Activated naive CD4-positive, alpha-beta T cell treated with anti-CD3 and anti-CD28 coated beads for 36 hours (primary cell): ENCODE data around the gene SGCB. TPM values are rescaled to one million over a fixed set of nuclear protein-coding genes. Genes with fewer than 3 reads are reported as not detected.
A peak's percentile ranks its signal among the peaks of the same experiment; 100 is the strongest.

Experiments
- CTCF ChIA-PET: fragments of 350-600 bp; sonication (Branson Sonifier 250); formaldehyde crosslinking; loops from one replicate; lab custom pipeline; 2021; ENCODE audit warnings: antibody characterized with exemption; lab: Charles Lee
- DNase-seq: peaks from one replicate; pipeline ENCODE4 v3.0.0-alpha.2; 2020
- H3K27ac Mint-ChIP-seq: one replicate; pipeline ENCODE4 v1.8.0; 2021; ENCODE audit warnings: mild to moderate bottlenecking, mixed read lengths
- H3K27me3 Mint-ChIP-seq: one replicate; pipeline ENCODE4 v1.8.0; 2021; ENCODE audit warnings: low read depth, mixed read lengths
- H3K36me3 Mint-ChIP-seq: one replicate; pipeline ENCODE4 v1.8.0; 2021; ENCODE audit warnings: low read depth, mixed read lengths
- H3K4me1 Mint-ChIP-seq: one replicate; pipeline ENCODE4 v1.8.0; 2021; ENCODE audit warnings: low read depth, mixed read lengths
- H3K4me3 Mint-ChIP-seq: one replicate; pipeline ENCODE4 v1.8.0; 2021; ENCODE audit warnings: mild to moderate bottlenecking, moderate library complexity, mixed read lengths
- H3K9me3 Mint-ChIP-seq: one replicate; pipeline ENCODE4 v1.8.0; 2021; ENCODE audit warnings: mixed read lengths
- intact Hi-C: fragments of 100-400 bp; cut with micrococcal nuclease; formaldehyde crosslinking; loops from one replicate; pipeline ENCODE4 v1.15.1; 2023
- total RNA-seq, 2 experiments: library from RNA; stranded (reverse); gene quantifications; one replicate each; pipeline ENCODE4 v1.2.3, GENCODE V29; 2021

The SGCB gene
- total RNA-seq, 2 experiments from 2014 or later: 7.9 to 8.5 TPM

- intact Hi-C loops: no loop called here
- peak overlapping the region; percentile 61 for H3K4me3 Mint-ChIP-seq
- H3K27me3 Mint-ChIP-seq: peaks cover 68% of the 10 kb centered on the region
- H3K36me3 Mint-ChIP-seq: no peaks in the 10 kb centered on the region
- peaks cover 15% of the 10 kb centered on the region for H3K4me1 Mint-ChIP-seq
- CTCF ChIA-PET: interaction anchor here (0.7 kb wide), 1 partner anchor 1023 kb away, joined by 4 read pairs; no protein-coding TSS in a partner anchor
- DNase-seq: peak; percentile 16
- no peak overlapping the region for H3K27ac Mint-ChIP-seq
- H3K9me3 Mint-ChIP-seq: no peaks in the 10 kb centered on the region
Observed at GRCh38 chr4:52051615-52052474, 13.7 kb upstream of the SGCB start.

- peaks cover 15% of the 10 kb centered on the region for H3K4me1 Mint-ChIP-seq
- H3K27me3 Mint-ChIP-seq: peaks cover 70% of the 10 kb centered on the region
- no peaks in the 10 kb centered on the region for H3K36me3 Mint-ChIP-seq
- no peak within 1 kb of the TSS for H3K27ac Mint-ChIP-seq
- CTCF ChIA-PET: interaction anchor here (0.7 kb wide), 1 partner anchor 21 kb away, joined by 3 read pairs; no protein-coding TSS in a partner anchor
- intact Hi-C loops: no loop called here
- H3K4me3 Mint-ChIP-seq: peak within 1 kb of the TSS; percentile 61
- H3K9me3 Mint-ChIP-seq: no peaks in the 10 kb centered on the region
- DNase-seq: peak; percentile 4
Observed at GRCh38 chr4:52051213-52051614, 13.1 kb upstream of the SGCB start, which contains the start of gene SPATA18. Gene SPATA18 (plus strand): TSS chr4:52051304. CDS start chr4:52051705, 401 bp downstream.

- H3K36me3 Mint-ChIP-seq: no peaks in the 10 kb centered on the region
- peaks cover 76% of the 10 kb centered on the region for H3K27me3 Mint-ChIP-seq
- intact Hi-C loops: no loop called here
- CTCF ChIA-PET: no interaction called here
- H3K4me1 Mint-ChIP-seq: peaks cover 15% of the 10 kb centered on the region
- DNase-seq: no peak
- no peak overlapping the region for H3K27ac Mint-ChIP-seq
- H3K9me3 Mint-ChIP-seq: no peaks in the 10 kb centered on the region
- no peak overlapping the region for H3K4me3 Mint-ChIP-seq
Observed at GRCh38 chr4:52049266-52049665, 11.2 kb upstream of the SGCB start.

- CTCF ChIA-PET: no interaction called here
- intact Hi-C loops: no loop called here
- peaks cover 49% of the 10 kb centered on the region for H3K27me3 Mint-ChIP-seq
- no peaks in the 10 kb centered on the region for H3K9me3 Mint-ChIP-seq
- no peak overlapping the region for H3K27ac Mint-ChIP-seq
- H3K4me3 Mint-ChIP-seq: no peak overlapping the region
- H3K4me1 Mint-ChIP-seq: no peaks in the 10 kb centered on the region
- no peak for DNase-seq
- H3K36me3 Mint-ChIP-seq: no peaks in the 10 kb centered on the region
Observed at GRCh38 chr4:52045028-52045427, 6.9 kb upstream of the SGCB start.

GRCh38 chr4:52037689-52038102 is 403 bp downstream of the SGCB start:
- Mint-ChIP-seq H3K36me3 (no peaks in the 10 kb centered on the region), H3K27ac (no peak overlapping the region), H3K4me1 (peaks cover 20% of the 10 kb centered on the region), H3K27me3 (peaks cover 11% of the 10 kb centered on the region), H3K4me3 (peak overlapping the region; percentile 79), H3K9me3 (no peaks in the 10 kb centered on the region)
- DNase-seq: peak; percentile 48
- intact Hi-C loops: loop anchor here (1.0 to 10.0 kb wide), 2 partner anchors 194 to 677 kb away; partner anchors contain the start of gene DCUN1D4
- CTCF ChIA-PET: interaction anchor here (1.1 to 1.5 kb wide), 3 partner anchors 9 to 142 kb away, joined by 3 read pairs; no protein-coding TSS in a partner anchor

GRCh38 chr4:52036886-52037530 is 1.1 kb downstream of the SGCB start:
- DNase-seq: no peak
- Mint-ChIP-seq H3K27ac (no peak overlapping the region), H3K4me3 (peak overlapping the region; percentile 79), H3K36me3 (no peaks in the 10 kb centered on the region), H3K4me1 (peaks cover 20% of the 10 kb centered on the region), H3K27me3 (peaks cover 6% of the 10 kb centered on the region), H3K9me3 (no peaks in the 10 kb centered on the region)
- CTCF ChIA-PET: interaction anchor here (1.5 kb wide), 1 partner anchor 141 kb away, joined by 3 read pairs; no protein-coding TSS in a partner anchor
- intact Hi-C loops: loop anchor here (10.0 kb wide), 1 partner anchor 678 kb away; no protein-coding TSS in a partner anchor

- Mint-ChIP-seq H3K4me3 (no peak overlapping the region), H3K27ac (no peak overlapping the region), H3K27me3 (peaks cover 2% of the 10 kb centered on the region), H3K36me3 (peaks cover 1% of the 10 kb centered on the region), H3K9me3 (no peaks in the 10 kb centered on the region), H3K4me1 (peaks cover 20% of the 10 kb centered on the region)
- intact Hi-C loops: loop anchor here (10.0 kb wide), 1 partner anchor 680 kb away; no protein-coding TSS in a partner anchor
- CTCF ChIA-PET: no interaction called here
- DNase-seq: no peak
Observed at GRCh38 chr4:52035190-52035589, 2.9 kb downstream of the SGCB start.

- intact Hi-C loops: loop anchor here (10.0 kb wide), 1 partner anchor 683 kb away; no protein-coding TSS in a partner anchor
- peaks cover 9% of the 10 kb centered on the region for H3K36me3 Mint-ChIP-seq
- H3K27me3 Mint-ChIP-seq: no peaks in the 10 kb centered on the region
- no peak overlapping the region for H3K4me3 Mint-ChIP-seq
- DNase-seq: no peak
- H3K9me3 Mint-ChIP-seq: no peaks in the 10 kb centered on the region
- H3K27ac Mint-ChIP-seq: no peak overlapping the region
- H3K4me1 Mint-ChIP-seq: peaks cover 9% of the 10 kb centered on the region
- CTCF ChIA-PET: no interaction called here
Observed at GRCh38 chr4:52032005-52032404, 6.1 kb downstream of the SGCB start.

GRCh38 chr4:52028970-52029369 is 9.1 kb downstream of the SGCB start:
- H3K27ac Mint-ChIP-seq: no peak overlapping the region
- intact Hi-C loops: no loop called here
- no peak overlapping the region for H3K4me3 Mint-ChIP-seq
- H3K36me3 Mint-ChIP-seq: peaks cover 10% of the 10 kb centered on the region
- H3K9me3 Mint-ChIP-seq: no peaks in the 10 kb centered on the region
- H3K27me3 Mint-ChIP-seq: no peaks in the 10 kb centered on the region
- CTCF ChIA-PET: interaction anchor here (1.0 kb wide), 1 partner anchor 9 kb away, joined by 3 read pairs; the partner anchor contains the start of gene SGCB
- no peaks in the 10 kb centered on the region for H3K4me1 Mint-ChIP-seq
- no peak for DNase-seq

- Mint-ChIP-seq H3K27ac (no peak within 1 kb of the TSS), H3K4me1 (no peaks in the 10 kb centered on the region), H3K27me3 (no peaks in the 10 kb centered on the region), H3K36me3 (peaks cover 3% of the 10 kb centered on the region), H3K4me3 (no peak within 1 kb of the TSS), H3K9me3 (no peaks in the 10 kb centered on the region)
- no peak for DNase-seq
- CTCF ChIA-PET: interaction anchor here (0.6 kb wide), 1 partner anchor 103 kb away, joined by 3 read pairs; no protein-coding TSS in a partner anchor
- intact Hi-C loops: no loop called here
Observed at GRCh38 chr4:52019936-52020657, 18.0 kb downstream of the SGCB start, which contains the start of gene LRRC66. Gene LRRC66 (minus strand): TSS chr4:52020363. CDS start chr4:52017613, 2,750 bp downstream.

- CTCF ChIA-PET: no interaction called here
Observed at GRCh38 chr4:52017814-52018213, 20.3 kb downstream of the SGCB start.

More at GRCh38 chr4:52017814-52018213, 20.3 kb downstream of the SGCB start:
- no peaks in the 10 kb centered on the region for H3K4me1 Mint-ChIP-seq
- peaks cover 1% of the 10 kb centered on the region for H3K36me3 Mint-ChIP-seq
- H3K27me3 Mint-ChIP-seq: no peaks in the 10 kb centered on the region
- H3K4me3 Mint-ChIP-seq: no peak overlapping the region
- no peaks in the 10 kb centered on the region for H3K9me3 Mint-ChIP-seq
- DNase-seq: no peak
- intact Hi-C loops: no loop called here
- no peak overlapping the region for H3K27ac Mint-ChIP-seq
